Mesendoderm (in vitro differentiated cells): ENCODE measurements around the gene JARID2.

Source experiments
- DNase-seq: peaks from one replicate; pipeline ENCODE4 v3.0.0; 2013
- H2AK5ac ChIP-seq: 2 replicates; pipeline ENCODE4 v1.6.1; 2013; ENCODE audit warnings: low read length, inconsistent platforms
- H2BK120ac ChIP-seq: 2 replicates; pipeline ENCODE4 v1.6.1; 2013; ENCODE audit warnings: low read depth, mild to moderate bottlenecking, low read length, moderate library complexity, mixed read lengths
- H2BK15ac ChIP-seq: replicated peaks from 2 replicates; pipeline ENCODE4 v1.6.1; 2013; ENCODE audit warnings: low read depth, mild to moderate bottlenecking, moderate library complexity
- H2BK5ac ChIP-seq: 2 replicates; pipeline ENCODE4 v1.6.1; 2013; ENCODE audit warnings: low read length, inconsistent platforms
- H3K18ac ChIP-seq: 2 replicates; pipeline ENCODE4 v1.6.1; 2013; ENCODE audit warnings: mild to moderate bottlenecking, low read length, mixed read lengths
- H3K23ac ChIP-seq: one replicate; pipeline ENCODE4 v1.6.1; 2013; ENCODE audit warnings: low read length
- H3K27ac ChIP-seq: 2 replicates; pipeline ENCODE4 v1.5.1; 2013; ENCODE audit warnings: low read depth, mild to moderate bottlenecking, inconsistent platforms, low read length, moderate library complexity
- H3K27me3 ChIP-seq: 2 replicates; pipeline ENCODE4 v1.6.1; 2013; ENCODE audit warnings: low read length, control low read depth, mild to moderate bottlenecking, inconsistent platforms; ENCODE audit not compliant: insufficient read depth, poor library complexity
- H3K36me3 ChIP-seq: 2 replicates; pipeline ENCODE4 v1.6.1; 2013; ENCODE audit warnings: low read length, inconsistent platforms; ENCODE audit not compliant: control insufficient read depth, insufficient read depth
- H3K4ac ChIP-seq: one replicate; pipeline ENCODE4 v1.6.1; 2013; ENCODE audit warnings: low read depth, mild to moderate bottlenecking, low read length, moderate library complexity
- H3K4me1 ChIP-seq: 2 replicates; pipeline ENCODE4 v1.6.1; 2013; ENCODE audit warnings: low read depth, low read length, inconsistent platforms; ENCODE audit not compliant: control insufficient read depth
- H3K4me2 ChIP-seq: 2 replicates; pipeline ENCODE4 v1.6.1; 2013; ENCODE audit warnings: low read length
- H3K4me3 ChIP-seq: 2 replicates; pipeline ENCODE4 v1.5.1; 2013; ENCODE audit warnings: mild to moderate bottlenecking, low read length
- H3K56ac ChIP-seq: one replicate; pipeline ENCODE4 v1.6.1; 2013; ENCODE audit warnings: low read length
- H3K79me1 ChIP-seq: 2 replicates; pipeline ENCODE4 v1.6.1; 2013; ENCODE audit warnings: low read length, inconsistent platforms
- H3K79me2 ChIP-seq: 2 replicates; pipeline ENCODE4 v1.6.1; 2013; ENCODE audit warnings: mild to moderate bottlenecking, low read length; ENCODE audit not compliant: control insufficient read depth, insufficient read depth
- H3K9ac ChIP-seq: 2 replicates; pipeline ENCODE4 v1.6.1; 2013; ENCODE audit warnings: low read length, inconsistent platforms
- H4K5ac ChIP-seq: one replicate; pipeline ENCODE4 v1.6.1; 2013; ENCODE audit warnings: low read length
- H4K8ac ChIP-seq: one replicate; pipeline ENCODE4 v1.6.1; 2013; ENCODE audit warnings: low read depth, mild to moderate bottlenecking, control low read depth, low read length, moderate library complexity
- WGBS: extraction: QIAGEN DNeasy Blood & Tissue Kit; methylation state at CpG from one replicate; pipeline ENCODE4 v1.1.7; 2013; ENCODE audit warnings: low lambda C conversion rate, missing lambda C conversion rate; ENCODE audit not compliant: insufficient coverage; ENCODE audit errors: extremely low coverage; 5-methylcytosine and 5-hydroxymethylcytosine counted together

JARID2 gene

GRCh38 chr6:15370733-15371671 is 125.1 kb downstream of the JARID2 start:
- Histone ChIP-seq H4K8ac (no peak overlapping the region), H4K5ac (no peak overlapping the region), H3K36me3 (no peaks in the 10 kb centered on the region), H3K27me3 (no peaks in the 10 kb centered on the region), H3K79me1 (peaks cover 28% of the 10 kb centered on the region), H3K18ac (no peak overlapping the region), H2BK120ac (no peak overlapping the region), H2BK15ac (no peak overlapping the region), H3K4ac (no peak overlapping the region), H3K56ac (no peak overlapping the region), H2BK5ac (no peak overlapping the region), H3K4me1 (peaks cover 14% of the 10 kb centered on the region), H3K4me3 (no peak overlapping the region), H3K4me2 (no peak overlapping the region), H3K27ac (no peak overlapping the region), H3K9ac (no peak overlapping the region), H2AK5ac (no peak overlapping the region), H3K23ac (no peak overlapping the region), H3K79me2 (peaks cover 97% of the 10 kb centered on the region)
- no CpG with 5 or more reads among the region's 4 CpGs for WGBS
- no peak for DNase-seq

- no peak for DNase-seq
- Histone ChIP-seq H2BK5ac (no peak overlapping the region), H3K36me3 (no peaks in the 10 kb centered on the region), H4K5ac (no peak overlapping the region), H2BK120ac (no peak overlapping the region), H3K4ac (no peak overlapping the region), H4K8ac (no peak overlapping the region), H3K18ac (no peak overlapping the region), H3K4me2 (no peak overlapping the region), H3K27ac (no peak overlapping the region), H3K79me1 (peaks cover 23% of the 10 kb centered on the region), H2BK15ac (no peak overlapping the region), H2AK5ac (no peak overlapping the region), H3K27me3 (no peaks in the 10 kb centered on the region), H3K9ac (no peak overlapping the region), H3K79me2 (peaks cover 98% of the 10 kb centered on the region), H3K56ac (no peak overlapping the region), H3K23ac (no peak overlapping the region), H3K4me1 (peaks cover 8% of the 10 kb centered on the region), H3K4me3 (no peak overlapping the region)
- no CpG with 5 or more reads among the region's 2 CpGs for WGBS
Observed at GRCh38 chr6:15372932-15373331, 127.1 kb downstream of the JARID2 start.

- H3K9ac ChIP-seq, result no peak overlapping the region
- H2BK5ac ChIP-seq, result no peak overlapping the region
- no peak overlapping the region for H3K4me3 ChIP-seq
- DNase-seq, result no peak
- no peaks in the 10 kb centered on the region for H3K27me3 ChIP-seq
- no peak overlapping the region for H3K27ac ChIP-seq
- peaks cover 9% of the 10 kb centered on the region for H3K4me1 ChIP-seq
- no peak overlapping the region for H3K4me2 ChIP-seq
- no peak overlapping the region for H3K4ac ChIP-seq
- H3K18ac ChIP-seq, result no peak overlapping the region
- no peak overlapping the region for H2BK15ac ChIP-seq
- no peaks in the 10 kb centered on the region for H3K36me3 ChIP-seq
- peaks cover 96% of the 10 kb centered on the region for H3K79me2 ChIP-seq
- no peak overlapping the region for H3K23ac ChIP-seq
- no peak overlapping the region for H3K56ac ChIP-seq
- H4K8ac ChIP-seq, result no peak overlapping the region
- no peak overlapping the region for H4K5ac ChIP-seq
- H2AK5ac ChIP-seq, result no peak overlapping the region
- H3K79me1 ChIP-seq, result peaks cover 21% of the 10 kb centered on the region
- no peak overlapping the region for H2BK120ac ChIP-seq
- WGBS, result no CpG with 5 or more reads among the region's 7 CpGs
Observed at GRCh38 chr6:15374119-15374518, 128.2 kb downstream of the JARID2 start.

- Histone ChIP-seq H3K9ac (no peak overlapping the region), H3K4me3 (no peak overlapping the region), H2BK15ac (no peak overlapping the region), H3K18ac (no peak overlapping the region), H3K4me2 (no peak overlapping the region), H3K23ac (no peak overlapping the region), H3K4me1 (peaks cover 4% of the 10 kb centered on the region), H2AK5ac (no peak overlapping the region), H3K56ac (no peak overlapping the region), H3K36me3 (no peaks in the 10 kb centered on the region), H3K79me1 (peaks cover 15% of the 10 kb centered on the region), H3K79me2 (peaks cover 96% of the 10 kb centered on the region), H2BK120ac (no peak overlapping the region), H4K8ac (no peak overlapping the region), H3K4ac (no peak overlapping the region), H4K5ac (no peak overlapping the region), H3K27ac (no peak overlapping the region), H3K27me3 (no peaks in the 10 kb centered on the region), H2BK5ac (no peak overlapping the region)
- no peak for DNase-seq
- WGBS, result no CpG with 5 or more reads among the region's 2 CpGs
Observed at GRCh38 chr6:15375018-15375417, 129.1 kb downstream of the JARID2 start.

- Histone ChIP-seq H3K18ac (no peak overlapping the region), H3K4ac (no peak overlapping the region), H2AK5ac (no peak overlapping the region), H2BK5ac (no peak overlapping the region), H3K4me2 (no peak overlapping the region), H3K79me2 (peaks cover 96% of the 10 kb centered on the region), H4K5ac (no peak overlapping the region), H3K23ac (no peak overlapping the region), H3K79me1 (peaks cover 15% of the 10 kb centered on the region), H2BK120ac (no peak overlapping the region), H3K9ac (no peak overlapping the region), H3K56ac (no peak overlapping the region), H3K4me1 (peaks cover 4% of the 10 kb centered on the region), H4K8ac (no peak overlapping the region), H3K36me3 (no peaks in the 10 kb centered on the region), H3K4me3 (no peak overlapping the region), H3K27me3 (no peaks in the 10 kb centered on the region), H2BK15ac (no peak overlapping the region), H3K27ac (no peak overlapping the region)
- WGBS, result no CpG with 5 or more reads among the region's 4 CpGs
- no peak for DNase-seq
Observed at GRCh38 chr6:15375638-15376290, 129.9 kb downstream of the JARID2 start.
